BJ (cell line): Measurements from ENCODE around the gene CANT1. TPM values are rescaled to one million over a fixed set of nuclear protein-coding genes. Genes with fewer than 3 reads are reported as not detected.

ENCODE experiments used
- CTCF ChIA-PET: fragments of 350-600 bp; formaldehyde crosslinking; extraction: SDS; loops from one replicate; lab custom pipeline; 2021; ENCODE audit warnings: antibody characterized with exemption, inconsistent platforms; lab: Yijun Ruan, JAX
- POLR2A ChIA-PET: fragments of 300-600 bp; sonication (Branson Sonifier 250); formaldehyde crosslinking; extraction: SDS; loops from one replicate; lab custom pipeline; 2021; ENCODE audit warnings: antibody characterized with exemption; lab: Charles Lee
- DNase-seq: peaks from one replicate; pipeline ENCODE4 v3.0.0-alpha.2; 2011; ENCODE audit warnings: low read depth
- H3K27me3 ChIP-seq: 2 replicates; pipeline ENCODE4 v1.6.0; 2011; ENCODE audit warnings: low read length; ENCODE audit not compliant: control insufficient read depth, insufficient read depth
- H3K36me3 ChIP-seq: 2 replicates; pipeline ENCODE4 v1.5.1; 2011; ENCODE audit warnings: low read length; ENCODE audit not compliant: control insufficient read depth, insufficient read depth
- H3K4me3 ChIP-seq: 2 replicates; pipeline ENCODE4 v1.5.1; 2011; ENCODE audit warnings: low read depth, mild to moderate bottlenecking, control low read depth, low read length
- CTCF ChIP-seq: IDR thresholded peaks from 2 replicates; pipeline ENCODE4 v1.5.1; 2011; ENCODE audit warnings: low read depth, mild to moderate bottlenecking, control low read depth, inconsistent platforms, low read length, moderate library complexity; ENCODE audit not compliant: insufficient read depth
- polyA plus RNA-seq: library from polyadenylated mRNA; depleted of rRNA; stranded (reverse); fragments of >200 nt; gene quantifications from 2 replicates; pipeline ENCODE4 v1.2.3, GENCODE V29; 2011

CANT1 gene
- polyA plus RNA-seq, 1 experiment: 83.5 TPM

- Histone ChIP-seq H3K36me3 (peaks cover 17% of the 10 kb centered on the region), H3K4me3 (no peak overlapping the region), H3K27me3 (no peaks in the 10 kb centered on the region)
- no peak for TF ChIP-seq CTCF
- ChIA-PET POLR2A (no interaction called here), CTCF (no interaction called here)
- DNase-seq: no peak
Measured at GRCh38 chr17:79001190-79002020, 8.2 kb downstream of the CANT1 start.

GRCh38 chr17:79000396-79001189, 9.0 kb downstream of the CANT1 start:
- Histone ChIP-seq H3K27me3 (no peaks in the 10 kb centered on the region), H3K4me3 (no peak overlapping the region), H3K36me3 (peaks cover 20% of the 10 kb centered on the region)
- no peak for DNase-seq
- POLR2A ChIA-PET: no interaction called here
- CTCF ChIA-PET: interaction anchor here (0.7 kb wide), 1 partner anchor 392 kb away, joined by 3 read pairs; no protein-coding TSS in a partner anchor
- TF ChIP-seq CTCF: no peak

- no peaks in the 10 kb centered on the region for H3K27me3 ChIP-seq
- peaks cover 23% of the 10 kb centered on the region for H3K36me3 ChIP-seq
- DNase-seq: no peak
- POLR2A ChIA-PET: no interaction called here
- H3K4me3 ChIP-seq: no peak overlapping the region
- TF ChIP-seq CTCF: no peak
- CTCF ChIA-PET: interaction anchor here (0.6 to 0.7 kb wide), 2 partner anchors 392 to 1481 kb away, joined by 3 read pairs; no protein-coding TSS in a partner anchor
Measured at GRCh38 chr17:78999947-79000395, 9.6 kb downstream of the CANT1 start.

- no peak for DNase-seq
- no peak for TF ChIP-seq CTCF
- Histone ChIP-seq H3K4me3 (no peak overlapping the region), H3K27me3 (no peaks in the 10 kb centered on the region), H3K36me3 (peaks cover 25% of the 10 kb centered on the region)
- CTCF ChIA-PET: interaction anchor here (0.6 kb wide), 1 partner anchor 1481 kb away, joined by 3 read pairs; no protein-coding TSS in a partner anchor
- POLR2A ChIA-PET: no interaction called here
Measured at GRCh38 chr17:78999056-78999768, 10.4 kb downstream of the CANT1 start.
